Activated T-cell treated with anti-CD3 and anti-CD28 coated beads for 24 hours (primary cell): Measurements from ENCODE around the gene LANCL3.

Experiments used
- DNase-seq: peaks from one replicate; pipeline ENCODE4 v3.0.0-alpha.2; 2020; ENCODE audit warnings: low read depth

LANCL3 gene

DNA sequence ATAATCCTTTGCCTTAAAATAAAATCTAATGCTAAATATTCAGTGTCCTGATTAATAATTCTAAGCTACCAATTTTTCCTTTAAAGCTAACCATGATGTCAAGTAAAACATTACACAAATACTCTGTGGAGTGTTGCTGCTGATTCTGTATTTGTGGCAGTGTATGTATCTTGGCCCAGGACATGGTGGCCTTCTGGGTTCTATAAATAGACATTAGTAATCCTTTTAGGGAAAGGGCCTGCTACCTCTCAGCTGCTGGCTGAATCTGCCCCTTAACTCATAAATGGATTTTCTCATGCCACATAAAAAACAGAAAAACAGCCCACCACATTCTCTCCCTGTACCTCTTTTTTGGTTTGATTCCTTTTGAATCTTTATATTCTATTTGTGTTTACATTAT, 113.0 kb downstream of the LANCL3 start:
- DNase-seq: no peak

- DNase-seq: no peak
Measured at GRCh38 chrX:37684973-37685372, 113.5 kb downstream of the LANCL3 start.

- DNase-seq: peak; percentile 15
Measured at GRCh38 chrX:37685381-37686359, 114.2 kb downstream of the LANCL3 start, which contains the start of gene XK. XK (plus strand) TSS chrX:37685791; CDS start chrX:37685962, 171 bp downstream.

DNA sequence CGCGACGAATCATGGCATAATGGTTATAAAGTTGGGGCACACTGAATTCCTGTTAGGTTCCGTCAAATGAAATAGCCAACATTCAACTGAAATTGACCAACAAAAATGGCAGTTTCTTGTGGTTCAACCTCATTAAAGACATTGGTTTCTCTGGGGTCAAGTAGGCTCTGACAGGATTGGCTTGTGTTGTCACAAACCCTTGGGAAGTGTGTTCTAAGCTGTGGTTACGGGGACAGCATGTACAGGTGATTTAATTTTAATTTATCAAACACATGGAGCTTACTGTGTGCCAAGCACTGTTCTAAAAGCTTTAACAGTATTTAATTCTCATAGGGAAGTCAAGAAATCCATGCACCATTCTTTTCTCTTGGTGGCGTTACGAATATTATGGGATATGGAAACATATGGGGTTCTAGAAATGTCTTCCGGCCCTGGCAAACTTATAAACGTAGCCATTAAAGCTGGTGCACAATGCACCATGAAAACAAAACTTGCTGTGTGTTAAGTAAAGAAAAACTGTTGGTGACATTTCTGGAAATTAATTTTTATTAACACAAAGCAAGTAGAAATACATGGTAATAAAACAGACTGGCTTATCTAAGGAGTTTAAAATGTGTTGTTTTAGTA, 115.0 kb downstream of the LANCL3 start:
- DNase-seq: no peak

DNA sequence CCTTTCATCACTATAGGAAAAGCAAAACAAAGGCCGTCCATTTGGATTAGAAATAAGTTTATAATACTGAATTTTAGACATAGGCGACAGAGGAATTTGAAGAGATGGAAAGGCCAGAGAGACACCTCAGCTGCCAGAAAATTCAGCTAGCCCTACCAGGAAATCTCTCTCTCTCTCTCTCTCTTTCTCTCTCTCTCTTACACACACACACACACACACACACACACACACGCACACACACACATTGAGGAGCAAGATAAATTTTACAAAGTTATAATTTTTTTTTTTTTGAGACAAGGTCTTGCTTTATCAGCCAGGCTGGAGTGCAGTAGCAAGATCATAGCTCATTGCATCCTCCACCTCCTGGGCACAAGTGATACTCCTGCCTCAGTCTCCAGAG, 115.5 kb downstream of the LANCL3 start:
- no peak for DNase-seq

DNA sequence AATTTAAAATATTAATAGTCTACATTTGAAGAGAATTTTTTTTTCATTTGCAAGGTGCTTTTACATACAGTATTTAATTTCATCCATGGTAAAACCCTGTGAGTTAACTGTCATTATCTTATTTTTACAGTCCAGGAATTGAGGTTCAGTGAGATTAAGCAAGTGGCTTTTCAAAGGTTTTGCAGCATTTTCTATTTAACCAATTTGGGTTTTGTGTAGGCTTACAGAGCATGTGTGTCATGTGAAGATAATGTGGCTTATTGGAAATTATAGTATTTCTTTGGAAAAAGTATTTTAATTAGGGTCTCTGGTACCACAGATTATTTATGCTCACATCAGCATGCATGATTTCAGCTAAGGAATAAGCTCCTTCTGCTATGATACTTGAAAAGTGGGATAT, 118.7 kb downstream of the LANCL3 start:
- DNase-seq: no peak

DNA sequence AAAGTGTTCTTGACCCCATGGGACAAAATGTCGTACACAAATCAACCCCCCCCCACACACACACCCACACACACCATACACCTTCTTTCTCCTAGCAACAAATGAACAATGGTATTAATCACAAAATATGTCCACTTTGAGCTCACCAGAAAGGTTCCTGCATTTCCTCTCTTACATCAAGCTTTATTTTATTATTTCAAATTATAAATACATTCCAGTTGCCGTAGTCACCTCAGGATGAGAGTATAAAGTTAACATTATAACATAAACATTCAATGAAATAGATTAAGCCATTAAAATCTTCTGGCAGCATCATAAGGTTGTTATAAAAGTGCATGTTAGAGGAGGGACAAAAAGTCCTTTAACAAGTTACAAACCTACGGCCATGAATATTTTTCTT, 121.5 kb downstream of the LANCL3 start:
- no peak for DNase-seq

- no peak for DNase-seq
Measured at GRCh38 chrX:37697169-37697760, 125.8 kb downstream of the LANCL3 start.

GRCh38 chrX:37701588-37701987, 130.1 kb downstream of the LANCL3 start:
- DNase-seq: no peak

DNA sequence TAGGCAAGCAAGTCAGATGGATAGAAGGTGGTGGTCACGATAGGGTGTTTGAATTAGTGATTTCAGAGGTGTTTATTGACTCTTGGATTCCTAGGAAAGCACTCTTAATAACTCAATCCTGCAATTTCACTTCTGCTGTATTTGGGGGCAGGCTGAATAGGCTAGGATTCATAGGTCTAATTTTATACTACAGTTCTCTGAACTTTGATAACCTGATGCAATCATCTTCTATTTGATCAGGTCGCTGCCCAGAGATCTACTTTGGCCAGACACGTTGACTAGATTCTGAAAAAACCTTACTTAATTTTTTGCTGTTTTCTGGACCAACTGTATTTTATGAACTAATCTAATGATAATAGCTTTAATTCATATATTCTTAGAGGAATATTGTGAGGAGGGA, 140.5 kb downstream of the LANCL3 start:
- no peak for DNase-seq

GRCh38 chrX:37712458-37712857, 141.0 kb downstream of the LANCL3 start:
- DNase-seq: no peak

DNA sequence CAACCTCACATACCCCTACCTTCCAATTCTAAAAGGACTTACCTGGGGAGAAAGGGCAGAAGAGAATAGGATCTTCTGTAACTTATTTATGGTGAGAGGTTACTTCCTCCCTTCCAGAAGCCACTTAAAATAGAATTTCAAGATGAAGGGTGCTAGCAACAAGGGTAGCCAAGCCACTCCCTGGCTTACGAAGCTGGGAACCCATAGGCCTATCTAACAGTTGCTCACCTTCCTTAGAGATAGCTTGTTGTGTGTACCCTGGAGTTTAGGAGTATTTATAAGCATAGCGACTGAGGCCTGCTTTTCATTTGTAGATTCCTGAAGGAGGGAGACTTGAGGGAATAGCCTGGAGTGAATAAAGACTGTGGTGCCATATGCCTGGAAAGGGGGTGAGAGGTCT, 143.0 kb downstream of the LANCL3 start:
- no peak for DNase-seq

GRCh38 chrX:37716602-37717001, 145.1 kb downstream of the LANCL3 start:
- no peak for DNase-seq

DNA sequence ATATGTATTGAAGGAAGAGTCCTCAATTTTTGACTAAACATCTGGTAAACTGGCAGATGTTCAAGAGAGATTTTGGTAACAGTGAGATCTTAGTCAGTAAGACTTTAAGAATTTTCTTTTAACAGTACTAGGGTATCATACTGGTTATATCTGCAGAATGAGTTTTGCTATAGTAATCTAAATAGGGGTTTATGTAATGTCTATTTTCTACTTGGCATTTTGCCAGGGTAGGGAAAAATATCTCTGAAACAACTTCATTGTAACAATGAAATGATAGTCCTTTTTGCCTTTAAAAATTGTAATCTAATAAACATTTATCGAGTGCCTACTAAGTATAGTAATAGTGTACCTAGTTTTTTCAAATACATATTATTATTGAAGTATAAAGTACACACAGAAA, 146.2 kb downstream of the LANCL3 start:
- DNase-seq: no peak

DNA sequence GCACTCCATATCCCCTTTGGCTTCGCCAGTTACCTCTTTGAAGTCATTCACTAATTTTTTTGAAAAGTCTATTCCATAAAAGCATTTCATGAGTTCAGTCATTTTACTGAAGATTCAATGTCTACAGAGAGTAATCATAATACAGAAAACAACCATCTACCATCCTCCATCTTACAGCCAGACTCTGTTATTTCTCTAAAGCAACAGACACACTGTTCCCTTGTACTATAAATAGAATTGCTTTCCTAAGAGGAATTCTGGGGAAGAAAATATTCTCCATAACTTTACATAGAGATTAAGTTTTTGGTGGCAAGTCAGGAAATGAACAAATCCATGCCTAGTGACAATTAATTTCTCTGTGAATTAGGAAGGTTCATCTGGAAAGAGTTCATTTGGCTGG, 151.1 kb downstream of the LANCL3 start:
- no peak for DNase-seq

- no peak for DNase-seq
Measured at GRCh38 chrX:37726346-37726745, 154.9 kb downstream of the LANCL3 start.
